HG03108 (cell line): Measurements from ENCODE around the gene RASL10A.

ENCODE experiments used
- ATAC-seq: cut with Tn5 transposase; IDR thresholded peaks from one replicate; pipeline ENCODE4 v1.9.1; 2021; ENCODE audit warnings: moderate library complexity; ENCODE audit not compliant: unreplicated experiment

The RASL10A gene

DNA sequence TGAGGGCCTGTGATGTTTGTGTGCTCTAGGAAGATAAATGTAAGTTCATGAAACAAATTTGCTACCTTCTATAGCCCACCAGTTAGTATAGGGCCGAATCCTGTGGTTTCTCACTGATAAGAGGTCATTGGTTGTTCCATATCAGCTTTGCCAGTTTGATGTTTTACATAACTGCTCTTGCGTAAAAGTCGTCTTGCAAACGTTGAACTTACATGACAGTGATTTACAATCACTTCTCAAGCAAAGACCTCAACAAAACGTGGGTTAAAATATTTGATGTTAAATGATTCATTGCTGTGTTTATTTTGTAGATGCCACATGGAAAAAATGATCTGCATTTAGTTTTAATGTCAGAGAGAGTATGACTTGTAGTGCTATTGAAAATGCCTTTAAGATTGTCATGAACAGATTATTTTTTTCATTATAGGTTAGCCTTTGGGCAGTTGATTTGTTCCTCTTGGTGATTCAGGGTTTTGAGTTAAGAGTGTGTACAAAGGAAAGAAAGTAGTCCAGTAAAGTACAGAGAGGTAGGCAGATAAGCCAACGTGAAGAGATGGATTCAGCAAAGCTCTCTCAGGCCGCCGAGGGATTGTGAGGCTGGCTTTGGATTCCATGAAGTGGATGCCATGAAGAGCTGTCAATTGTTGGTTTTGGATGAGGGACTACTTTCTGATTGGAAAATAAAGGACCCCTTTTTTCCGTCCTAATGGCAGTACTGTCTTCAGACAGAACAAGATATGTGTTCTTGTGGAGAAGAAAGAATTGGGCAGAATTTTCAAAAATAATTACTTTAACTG lies 44.8 kb downstream of the RASL10A start:
- ATAC-seq: no peak

DNA sequence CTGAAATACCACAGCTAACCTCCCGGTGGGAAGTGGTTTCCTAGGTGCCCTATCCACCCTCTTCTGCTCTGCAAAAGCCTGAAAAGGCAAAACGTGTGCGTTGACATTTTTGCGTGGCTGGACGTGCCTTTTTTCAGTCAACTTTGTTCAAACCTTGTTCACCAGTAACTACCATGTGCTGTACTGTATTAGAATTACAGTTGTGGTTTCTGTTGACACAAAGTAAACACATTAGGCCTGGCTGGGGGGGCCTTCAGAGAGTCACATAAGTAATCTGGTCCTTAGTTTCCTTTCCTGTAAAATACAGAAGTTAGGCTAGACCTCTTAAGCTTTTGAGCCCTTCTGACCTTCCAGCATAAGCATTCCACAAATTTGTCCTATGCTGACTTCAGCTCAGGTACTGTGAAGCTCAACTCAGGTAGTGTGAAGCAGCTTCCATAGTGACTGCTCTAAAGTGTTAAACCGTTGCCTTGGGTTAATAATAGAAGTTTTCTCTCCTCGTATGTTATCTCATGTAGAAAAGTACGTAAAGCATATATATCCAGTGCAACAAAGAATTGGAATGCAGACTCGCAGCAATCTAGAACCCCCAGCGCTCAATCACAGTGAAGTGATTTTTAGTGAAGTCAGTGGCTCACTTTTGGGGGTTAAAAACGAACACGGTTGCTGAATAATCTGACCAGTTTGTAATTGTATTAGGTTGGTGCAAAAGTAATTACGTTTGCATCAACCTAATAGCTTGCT lies 45.6 kb downstream of the RASL10A start:
- ATAC-seq: no peak

DNA sequence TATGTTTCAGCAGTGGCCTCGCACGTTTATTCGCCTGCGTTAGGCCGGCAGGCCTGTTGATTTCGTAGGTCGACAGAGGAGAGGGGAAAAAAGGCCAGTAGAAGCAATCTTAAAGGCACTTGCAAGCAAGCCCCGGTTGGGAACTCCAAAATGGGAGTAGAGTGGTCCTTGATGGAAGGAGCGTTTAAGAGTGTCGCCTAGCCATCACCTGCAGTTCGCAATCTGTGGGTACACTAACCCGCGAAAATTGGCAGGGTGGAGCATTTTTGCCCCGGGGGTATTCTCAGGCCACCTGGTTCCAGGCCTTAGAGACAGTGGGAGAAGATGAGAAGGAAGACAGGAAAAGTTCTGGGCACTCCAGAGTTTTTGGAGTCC lies 46.3 kb downstream of the RASL10A start:
- no peak for ATAC-seq

DNA sequence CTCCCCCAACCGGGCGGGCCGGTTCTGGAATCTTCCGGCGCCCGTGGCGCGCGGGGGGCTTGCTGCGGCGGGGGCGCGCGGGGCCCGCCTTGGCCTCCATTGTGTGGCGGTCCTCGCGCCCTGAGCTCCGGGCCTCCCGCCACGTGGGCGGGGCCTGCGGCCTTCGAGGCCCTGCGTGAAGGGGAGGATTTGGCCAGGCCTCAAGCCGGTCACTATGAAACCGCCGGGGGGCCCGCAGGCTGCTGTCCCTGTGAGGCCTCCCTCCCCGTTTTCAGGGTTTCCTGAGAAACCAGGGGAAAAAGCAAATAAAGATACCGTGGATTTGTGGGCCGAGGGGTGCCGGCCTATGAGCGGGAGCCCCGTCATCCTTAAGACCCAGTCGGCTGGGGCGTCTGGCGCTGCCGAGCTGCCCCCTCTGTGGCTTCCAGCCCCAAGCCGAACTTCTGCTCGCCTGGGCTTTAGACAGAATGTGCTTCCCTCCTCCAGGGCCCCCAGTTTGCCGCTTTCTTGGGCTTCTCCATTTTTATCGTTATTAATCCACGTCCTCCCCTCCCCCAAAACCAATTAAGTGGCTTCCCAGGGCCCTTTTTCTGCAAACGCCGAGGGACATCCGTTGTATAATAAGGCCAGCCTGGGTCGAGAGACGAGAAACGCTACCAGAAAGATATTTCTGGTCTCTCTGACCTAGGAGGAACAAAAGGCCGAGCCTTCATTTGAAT lies 46.8 kb downstream of the RASL10A start:
- peak; percentile 9 for ATAC-seq

DNA sequence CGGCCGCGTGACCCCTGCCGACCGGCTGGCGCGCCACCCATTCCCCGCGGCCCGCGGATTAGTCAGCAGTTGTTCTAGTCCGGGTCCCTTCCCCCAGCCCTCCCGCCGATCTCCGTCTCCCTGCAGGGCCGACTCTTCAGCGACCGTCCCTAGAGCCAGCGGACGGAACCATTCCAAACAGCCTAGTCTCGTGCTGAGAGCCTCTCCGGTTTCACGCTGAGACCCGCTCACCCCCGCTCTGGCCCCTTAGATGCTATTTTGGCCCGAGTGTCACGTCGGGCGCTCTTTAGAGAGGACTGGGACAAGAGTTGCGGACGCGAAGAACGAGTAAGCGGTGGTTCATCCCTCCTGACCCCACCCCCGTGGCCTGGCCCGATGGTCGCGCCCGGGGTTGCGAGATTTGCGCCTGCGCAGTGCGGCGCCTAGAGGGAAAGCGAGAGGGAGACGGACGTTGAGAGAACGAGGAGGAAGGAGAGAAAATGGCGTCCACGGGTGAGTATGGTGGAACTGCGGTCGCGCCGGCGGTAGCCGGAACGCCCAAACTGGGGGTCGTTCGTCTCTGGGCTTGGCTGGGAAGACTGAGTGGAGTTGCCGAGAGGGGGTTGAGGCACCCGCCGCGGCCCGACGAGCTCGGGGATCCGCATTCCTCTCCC lies 47.5 kb downstream of the RASL10A start, which contains the start of the genes EWSR1 and RHBDD3:
TSS of gene EWSR1 (plus strand) at position 411 of the 653 bp plus-strand sequence. CDS start at position 480, 69 bp downstream.
TSS of gene RHBDD3 (minus strand) at position 124 of the 653 bp plus-strand sequence. CDS start 2,355 bp downstream, outside the sequence.
- ATAC-seq: peak; percentile 71

DNA sequence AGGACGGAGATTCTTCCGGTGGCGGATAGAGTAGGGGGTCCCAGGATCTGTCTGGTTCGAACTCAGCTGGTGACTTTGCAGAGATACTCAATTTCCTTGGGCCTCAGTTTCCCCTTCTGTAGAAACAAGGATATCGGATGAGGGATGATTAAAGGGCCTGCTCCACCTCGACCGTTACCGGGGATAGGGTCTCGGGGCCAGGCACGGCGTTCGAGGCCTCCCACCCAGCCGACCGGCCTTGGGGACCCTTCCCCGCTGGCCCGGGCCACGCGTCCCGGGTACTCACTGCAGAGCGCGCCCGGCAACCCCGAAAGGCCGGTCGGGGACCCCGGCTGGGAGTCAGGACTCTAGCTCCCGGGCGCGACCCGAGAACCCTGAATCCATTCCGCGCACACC lies 48.0 kb downstream of the RASL10A start:
- no peak for ATAC-seq

DNA sequence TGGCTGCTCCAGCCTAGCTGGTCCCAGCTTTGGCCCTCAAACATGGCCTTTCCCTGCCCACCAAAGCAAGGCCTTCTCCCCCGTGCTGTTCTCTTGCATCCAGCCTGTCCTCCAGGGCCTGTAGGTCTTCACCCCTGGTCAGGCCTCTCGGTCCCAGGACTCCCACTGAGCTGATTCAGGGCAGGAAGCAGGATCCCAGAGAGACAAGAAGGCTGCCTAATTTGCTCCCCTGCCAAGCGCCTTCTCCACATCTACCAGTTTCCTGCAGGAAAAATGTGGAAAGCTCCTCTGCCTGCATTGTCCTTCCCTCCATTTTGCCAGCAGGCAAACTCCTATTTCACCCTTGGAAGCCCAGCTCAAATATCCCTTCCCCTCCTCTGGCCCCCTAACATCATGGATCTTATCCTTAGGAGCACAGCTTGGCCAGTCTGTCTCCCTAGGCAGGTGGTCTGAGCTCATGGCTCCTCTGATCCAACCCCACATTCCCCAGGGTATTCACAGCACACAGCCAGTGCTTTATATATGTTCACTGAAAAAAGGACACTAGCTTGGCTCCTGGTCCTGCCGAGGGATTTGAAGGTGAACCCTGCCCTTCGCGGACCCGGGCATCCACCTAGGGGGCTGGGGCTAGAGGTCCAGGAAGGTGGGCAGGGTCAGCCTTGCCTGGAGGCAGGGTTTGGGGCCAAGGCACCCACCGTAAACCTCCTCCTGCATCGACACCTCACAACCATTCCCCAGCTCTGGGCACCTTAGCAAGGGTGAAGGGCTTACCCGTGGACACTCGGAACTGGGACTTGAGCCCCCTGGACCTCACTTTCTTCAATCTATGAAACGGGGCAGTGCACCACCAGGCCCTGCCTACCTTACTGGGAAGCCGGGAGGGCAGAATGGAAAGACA lies 48.7 kb downstream of the RASL10A start:
- ATAC-seq: no peak

DNA sequence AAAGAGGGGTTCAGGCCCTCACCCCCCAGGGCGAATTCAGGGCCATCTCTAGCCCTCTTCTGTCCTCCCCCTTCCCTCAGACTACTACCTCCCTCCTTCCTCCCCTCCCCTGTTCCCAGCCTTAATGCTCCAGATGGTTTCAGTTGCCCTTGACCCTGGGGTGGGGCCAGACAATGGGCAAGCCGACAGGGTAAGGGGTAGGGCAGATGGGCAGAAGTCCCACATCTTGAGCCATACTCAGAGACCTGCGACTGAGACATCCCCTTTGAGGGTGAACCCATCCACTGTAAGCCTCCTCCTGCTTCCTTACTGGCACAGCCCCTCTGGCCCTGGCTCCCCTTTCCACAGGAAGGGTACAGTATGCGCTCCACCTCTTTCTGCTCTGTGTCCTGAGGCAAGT lies 49.6 kb downstream of the RASL10A start:
- no peak for ATAC-seq

DNA sequence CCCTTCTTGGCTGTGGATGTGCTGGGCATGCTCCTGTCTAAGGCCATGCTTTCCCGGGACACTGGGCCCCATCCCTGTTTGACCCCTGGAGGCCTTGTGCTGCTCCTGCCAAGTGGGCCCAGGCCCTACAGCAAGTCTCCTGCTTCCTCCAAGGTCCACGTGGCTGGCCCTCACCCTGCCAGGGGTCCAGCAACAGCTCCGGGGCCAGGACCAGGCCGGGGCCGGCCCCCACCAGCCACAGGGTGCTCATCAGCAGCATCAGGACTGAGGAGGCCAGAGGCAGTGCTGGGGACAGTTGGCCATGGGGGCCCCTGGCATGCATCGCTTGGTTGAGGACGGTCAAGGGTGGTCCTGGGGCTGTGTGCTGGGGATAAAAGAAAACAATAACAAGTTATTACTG lies 50.2 kb downstream of the RASL10A start:
- ATAC-seq: no peak

DNA sequence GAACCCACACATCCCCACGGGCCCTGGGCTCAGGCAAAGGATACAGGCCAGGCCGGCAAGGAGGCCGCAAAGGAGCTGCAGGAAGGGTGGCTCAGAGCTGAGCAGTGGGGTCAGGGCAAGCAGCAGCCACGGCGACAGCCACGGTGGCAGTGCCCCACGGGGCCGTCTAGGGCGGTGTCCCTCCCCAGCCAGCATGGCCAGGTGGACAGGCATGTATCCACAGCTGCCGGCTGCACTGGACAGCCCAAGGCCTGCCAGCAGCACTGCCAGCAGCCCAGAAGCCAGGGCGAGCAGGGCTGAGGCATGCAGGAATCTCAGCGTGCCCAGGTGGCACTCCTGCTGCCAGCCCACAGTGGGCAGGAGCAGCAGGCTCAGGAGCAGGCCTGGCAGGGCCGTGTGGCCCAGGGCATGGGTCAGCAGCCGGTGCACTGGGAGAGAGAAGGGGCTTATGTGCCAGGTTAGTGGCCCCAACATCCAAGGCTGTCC lies 51.7 kb downstream of the RASL10A start:
- no peak for ATAC-seq
